BE2C (cell line): Measurements from ENCODE around the gene TTC13. TPM values are rescaled to one million over a fixed set of nuclear protein-coding genes. Genes with fewer than 3 reads are reported as not detected.
"Not testable (repeated sequence)": the region's sequence is repeated elsewhere in the genome, so short reads cannot be mapped to it uniquely, and the experiment has no call there.

Source experiments
- DNase-seq: peaks from one replicate; pipeline ENCODE4 v3.0.0-alpha.2; 2020
- H3K27me3 ChIP-seq: fragments of 250-450 bp; sonication (Bioruptor Pico); 2 replicates; pipeline ENCODE4 v1.5.1; 2020; ENCODE audit warnings: mild to moderate bottlenecking
- H3K36me3 ChIP-seq: fragments of 250-450 bp; sonication (Bioruptor Pico); 2 replicates; pipeline ENCODE4 v1.5.1; 2020; ENCODE audit warnings: mild to moderate bottlenecking
- H3K4me1 ChIP-seq: fragments of 250-450 bp; sonication (Bioruptor Pico); 2 replicates; pipeline ENCODE4 v1.5.1; 2020
- H3K4me3 ChIP-seq: 2 replicates; pipeline ENCODE4 v1.5.1; 2011; ENCODE audit warnings: low read depth, low read length
- H3K9me3 ChIP-seq: fragments of 250-450 bp; sonication (Bioruptor Pico); 2 replicates; pipeline ENCODE4 v1.5.1; 2020
- CTCF ChIP-seq: IDR thresholded peaks from 2 replicates; pipeline ENCODE4 v1.5.1; 2012; ENCODE audit warnings: mild to moderate bottlenecking, low read depth, low read length
- polyA plus RNA-seq: library from polyadenylated mRNA; unstranded; fragments of >200 nt; gene quantifications from one replicate; pipeline ENCODE4 v1.2.1, GENCODE V29; 2012; ENCODE audit warnings: low read depth, missing spikeins; ENCODE audit not compliant: insufficient read length, insufficient read depth

Gene TTC13
- polyA plus RNA-seq, result 34.3 TPM

GRCh38 chr1:230978491-230979388 is at the start of gene TTC13, which contains the start of gene ARV1:
Gene TTC13 (minus strand): TSS chr1:230978861. CDS start chr1:230978830, 31 bp downstream.
Gene ARV1 (plus strand): TSS chr1:230979094. CDS start chr1:230979106, 12 bp downstream.
- Histone ChIP-seq H3K9me3 (no peaks in the 10 kb centered on the region), H3K4me1 (no peaks in the 10 kb centered on the region), H3K36me3 (no peaks in the 10 kb centered on the region), H3K4me3 (peak within 1 kb of the TSS; percentile 89), H3K27me3 (no peaks in the 10 kb centered on the region)
- TF ChIP-seq CTCF, result peak; percentile 52
- DNase-seq, result peak; percentile 100

GRCh38 chr1:231027971-231028370 is 49.3 kb upstream of the TTC13 start:
- no peak for TF ChIP-seq CTCF
- no peaks in the 10 kb centered on the region for H3K4me1 ChIP-seq
- no peak for DNase-seq
- no peaks in the 10 kb centered on the region for H3K36me3 ChIP-seq
- no peaks in the 10 kb centered on the region for H3K27me3 ChIP-seq
- H3K9me3 ChIP-seq, result no peaks in the 10 kb centered on the region
- no peak overlapping the region for H3K4me3 ChIP-seq

GRCh38 chr1:231027136-231027925 is 48.7 kb upstream of the TTC13 start:
- TF ChIP-seq CTCF, result no peak
- DNase-seq, result no peak
- Histone ChIP-seq H3K27me3 (no peaks in the 10 kb centered on the region), H3K9me3 (no peaks in the 10 kb centered on the region), H3K36me3 (no peaks in the 10 kb centered on the region), H3K4me3 (no peak overlapping the region), H3K4me1 (no peaks in the 10 kb centered on the region)

GRCh38 chr1:231026576-231026975 is 47.9 kb upstream of the TTC13 start:
- Histone ChIP-seq H3K4me1 (no peaks in the 10 kb centered on the region), H3K9me3 (no peaks in the 10 kb centered on the region), H3K4me3 (no peak overlapping the region), H3K36me3 (no peaks in the 10 kb centered on the region), H3K27me3 (no peaks in the 10 kb centered on the region)
- no peak for TF ChIP-seq CTCF
- DNase-seq, result no peak

GRCh38 chr1:231023150-231023549 is 44.5 kb upstream of the TTC13 start:
- H3K27me3 ChIP-seq, result no peaks in the 10 kb centered on the region
- H3K9me3 ChIP-seq, result no peaks in the 10 kb centered on the region
- no peak for DNase-seq
- no peak overlapping the region for H3K4me3 ChIP-seq
- no peak for TF ChIP-seq CTCF
- H3K4me1 ChIP-seq, result no peaks in the 10 kb centered on the region
- H3K36me3 ChIP-seq, result no peaks in the 10 kb centered on the region

- not testable (repeated sequence) for H3K36me3 ChIP-seq, DNase-seq, H3K27me3 ChIP-seq, H3K9me3 ChIP-seq, H3K4me3 ChIP-seq, H3K4me1 ChIP-seq
Measured at GRCh38 chr1:231022543-231022942, 43.9 kb upstream of the TTC13 start.
